ENCODE data around the gene ZDHHC11B. TPM values are rescaled to one million over a fixed set of nuclear protein-coding genes. Genes with fewer than 3 reads are reported as not detected.
"Not testable (repeated sequence)": the region's sequence is repeated elsewhere in the genome, so short reads cannot be mapped to it uniquely, and the experiment has no call there.

ZDHHC11B gene
- total RNA-seq, 2 donors from 2014 or later, result 0.55 to 3.0 TPM

DNA sequence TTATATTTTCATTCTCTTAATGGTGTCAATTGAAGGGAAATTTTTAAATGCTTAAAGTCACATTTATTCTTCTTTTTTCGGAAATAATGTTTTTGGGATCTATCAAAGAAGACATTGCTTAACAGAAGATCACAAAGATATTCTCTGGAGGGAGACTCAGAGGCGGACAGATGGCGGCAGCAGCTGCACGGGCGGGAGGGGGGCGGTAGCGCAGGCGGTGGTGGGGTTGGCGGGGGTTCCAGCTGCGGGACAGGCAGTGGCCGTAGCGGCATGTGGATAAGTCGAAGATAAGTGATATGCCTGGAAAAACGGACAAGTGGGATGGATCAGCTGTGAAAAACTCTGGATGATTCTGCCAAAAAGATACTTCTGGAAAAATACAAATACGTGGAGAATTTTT, 31.6 kb upstream of the ZDHHC11B start:
- Histone ChIP-seq H3K4me3 (no peak overlapping the region), H3K27me3 (replicated peaks; ENCODE audit: insufficient read depth) (no peaks in the 10 kb centered on the region), H3K27ac (no peak overlapping the region), H3K36me3 (no peaks in the 10 kb centered on the region), H3K9me3 (no peaks in the 10 kb centered on the region), H3K4me1 (replicated peaks) (no peaks in the 10 kb centered on the region)
- WGBS, result 90% methylated on average over 15 of the region's 15 CpGs
- TF ChIP-seq, protein P1, sequence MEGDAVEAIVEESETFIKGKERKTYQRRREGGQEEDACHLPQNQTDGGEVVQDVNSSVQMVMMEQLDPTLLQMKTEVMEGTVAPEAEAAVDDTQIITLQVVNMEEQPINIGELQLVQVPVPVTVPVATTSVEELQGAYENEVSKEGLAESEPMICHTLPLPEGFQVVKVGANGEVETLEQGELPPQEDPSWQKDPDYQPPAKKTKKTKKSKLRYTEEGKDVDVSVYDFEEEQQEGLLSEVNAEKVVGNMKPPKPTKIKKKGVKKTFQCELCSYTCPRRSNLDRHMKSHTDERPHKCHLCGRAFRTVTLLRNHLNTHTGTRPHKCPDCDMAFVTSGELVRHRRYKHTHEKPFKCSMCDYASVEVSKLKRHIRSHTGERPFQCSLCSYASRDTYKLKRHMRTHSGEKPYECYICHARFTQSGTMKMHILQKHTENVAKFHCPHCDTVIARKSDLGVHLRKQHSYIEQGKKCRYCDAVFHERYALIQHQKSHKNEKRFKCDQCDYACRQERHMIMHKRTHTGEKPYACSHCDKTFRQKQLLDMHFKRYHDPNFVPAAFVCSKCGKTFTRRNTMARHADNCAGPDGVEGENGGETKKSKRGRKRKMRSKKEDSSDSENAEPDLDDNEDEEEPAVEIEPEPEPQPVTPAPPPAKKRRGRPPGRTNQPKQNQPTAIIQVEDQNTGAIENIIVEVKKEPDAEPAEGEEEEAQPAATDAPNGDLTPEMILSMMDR (IDR thresholded peaks at IDR 0.05), result no peak
- TF ChIP-seq POLR2A (IDR thresholded peaks at IDR 0.05) (no peak), POLR2AphosphoS5 (IDR thresholded peaks at IDR 0.05) (no peak)
- DNase-seq (ENCODE audit: low spot score), result no peak
- intact Hi-C loops (cut with DNase I), result no loop called here

- TF ChIP-seq, protein P1 (IDR thresholded peaks at IDR 0.05), result no peak
- TF ChIP-seq POLR2A (IDR thresholded peaks at IDR 0.05), result no peak
- no peak for TF ChIP-seq POLR2AphosphoS5 (IDR thresholded peaks at IDR 0.05)
Observed at GRCh38 chr5:815449-815848, 30.9 kb upstream of the ZDHHC11B start.

DNA sequence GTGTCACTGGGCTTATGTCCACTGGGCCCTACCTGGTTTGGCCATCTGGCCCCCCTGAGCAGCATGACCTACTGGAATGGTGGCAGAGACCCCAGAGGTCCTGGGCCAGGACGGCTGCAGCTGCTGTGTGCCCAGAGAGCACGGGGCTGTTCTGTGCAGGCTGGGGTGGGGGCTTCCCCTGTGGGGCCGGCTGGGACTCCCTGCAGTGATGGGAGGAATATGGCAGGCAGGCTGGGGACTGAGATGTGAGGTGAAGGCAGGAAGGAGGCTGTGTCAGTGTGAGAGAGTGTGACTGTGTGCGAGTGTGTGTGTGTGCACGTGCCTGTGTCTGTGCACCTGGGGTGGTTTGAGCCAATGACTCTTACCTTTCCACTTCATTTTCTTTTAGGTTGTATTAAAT, 29.0 kb upstream of the ZDHHC11B start:
- H3K36me3 ChIP-seq; intact Hi-C loops (cut with DNase I); H3K27me3 ChIP-seq (replicated peaks; ENCODE audit: insufficient read depth); H3K27ac ChIP-seq; H3K9me3 ChIP-seq; H3K4me3 ChIP-seq; DNase-seq (ENCODE audit: low spot score); H3K4me1 ChIP-seq (replicated peaks): not testable (repeated sequence)
- WGBS, result 93% methylated on average over 2 of the region's 5 CpGs

More at GRCh38 chr5:815449-815848, 30.9 kb upstream of the ZDHHC11B start:
- Histone ChIP-seq H3K4me1 (replicated peaks) (no peaks in the 10 kb centered on the region), H3K36me3 (no peaks in the 10 kb centered on the region), H3K4me3 (no peak overlapping the region), H3K9me3 (no peaks in the 10 kb centered on the region), H3K27me3 (replicated peaks; ENCODE audit: insufficient read depth) (no peaks in the 10 kb centered on the region), H3K27ac (no peak overlapping the region)
- intact Hi-C loops (cut with DNase I), result no loop called here
- WGBS, result 98% methylated on average over 3 of the region's 3 CpGs
- DNase-seq (ENCODE audit: low spot score), result no peak

- DNase-seq (ENCODE audit: low spot score); H3K9me3 ChIP-seq; H3K4me3 ChIP-seq; H3K27me3 ChIP-seq (replicated peaks; ENCODE audit: insufficient read depth); H3K36me3 ChIP-seq; H3K4me1 ChIP-seq (replicated peaks); H3K27ac ChIP-seq; intact Hi-C loops (cut with DNase I): not testable (repeated sequence)
- WGBS, result 82% methylated on average over 9 of the region's 9 CpGs
Observed at GRCh38 chr5:811384-811783, 26.9 kb upstream of the ZDHHC11B start.

DNA sequence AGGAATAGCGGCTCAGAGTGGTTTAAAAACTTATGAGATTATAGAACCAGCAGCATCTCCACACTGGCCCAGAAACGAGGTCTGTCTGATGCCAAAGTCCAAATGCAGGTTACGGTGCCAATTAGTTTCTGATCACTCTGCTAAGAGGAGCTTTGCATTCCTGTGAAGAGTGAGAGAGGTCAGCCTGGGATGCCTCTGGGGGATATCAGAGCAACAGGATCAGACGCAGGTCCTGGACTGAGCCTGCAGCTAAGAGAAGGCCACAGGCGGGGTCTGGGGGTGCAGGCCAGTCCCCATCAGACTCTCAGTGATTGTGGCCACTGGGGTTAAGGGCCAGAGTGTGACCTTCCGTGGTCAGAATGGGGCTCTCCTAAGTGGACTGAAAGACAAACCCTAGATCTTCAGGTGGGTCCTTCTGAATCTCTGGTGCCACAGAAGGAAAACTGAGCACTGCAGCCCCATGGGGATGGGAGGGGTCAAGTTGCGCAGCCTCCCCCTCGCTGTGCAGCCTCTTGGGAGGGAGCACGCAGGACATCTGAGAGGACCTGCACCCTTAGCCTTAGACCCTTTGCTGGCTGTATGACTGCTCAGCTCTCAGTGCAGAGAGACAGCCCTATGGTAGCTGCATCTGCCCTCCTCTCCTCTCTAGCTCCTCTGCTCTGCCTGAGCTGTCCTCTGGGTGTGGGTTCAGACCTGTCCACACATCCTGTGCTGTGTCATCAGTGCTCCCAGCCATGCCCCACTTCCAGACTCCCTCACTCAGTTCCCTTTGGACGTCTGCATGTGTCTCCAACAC, 23.4 kb upstream of the ZDHHC11B start:
- intact Hi-C loops (cut with DNase I); H3K4me1 ChIP-seq (replicated peaks); H3K27me3 ChIP-seq (replicated peaks; ENCODE audit: insufficient read depth); H3K4me3 ChIP-seq; H3K36me3 ChIP-seq; DNase-seq (ENCODE audit: low spot score); H3K27ac ChIP-seq; H3K9me3 ChIP-seq: not testable (repeated sequence)
- 81% methylated on average over 6 of the region's 10 CpGs for WGBS

DNA sequence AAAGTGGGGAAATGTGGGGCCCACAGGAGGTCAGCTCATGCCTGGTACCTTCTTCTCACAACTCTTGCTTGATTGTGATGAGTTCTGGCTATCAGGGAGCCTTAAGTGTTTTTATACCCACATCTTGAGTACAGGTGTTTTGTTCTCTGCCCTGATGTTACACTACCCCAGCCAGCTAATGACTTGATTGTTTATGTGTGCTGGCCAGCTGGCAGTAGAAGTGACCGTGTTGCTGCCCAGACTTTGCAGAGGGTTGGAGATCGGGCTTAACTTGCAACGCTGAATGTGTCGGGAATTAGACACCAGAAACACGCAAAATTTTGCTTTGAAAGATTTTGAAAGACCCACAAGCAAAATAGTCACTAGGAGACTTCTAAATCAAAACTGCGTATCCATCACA, 16.9 kb upstream of the ZDHHC11B start:
- intact Hi-C loops (cut with DNase I), result no loop called here
- H3K4me3 ChIP-seq, result no peak overlapping the region
- H3K9me3 ChIP-seq, result no peaks in the 10 kb centered on the region
- no peak overlapping the region for H3K27ac ChIP-seq
- WGBS, result 80% methylated on average over 6 of the region's 6 CpGs
- no peak for TF ChIP-seq POLR2A (IDR thresholded peaks at IDR 0.05)
- TF ChIP-seq, protein P1 (IDR thresholded peaks at IDR 0.05), result no peak
- TF ChIP-seq POLR2AphosphoS5 (IDR thresholded peaks at IDR 0.05), result no peak
- no peaks in the 10 kb centered on the region for H3K36me3 ChIP-seq
- no peaks in the 10 kb centered on the region for H3K27me3 ChIP-seq (replicated peaks; ENCODE audit: insufficient read depth)
- no peaks in the 10 kb centered on the region for H3K4me1 ChIP-seq (replicated peaks)
- DNase-seq (ENCODE audit: low spot score), result no peak

- DNase-seq (ENCODE audit: low spot score); H3K27me3 ChIP-seq (replicated peaks; ENCODE audit: insufficient read depth); H3K9me3 ChIP-seq; H3K27ac ChIP-seq; H3K4me3 ChIP-seq; intact Hi-C loops (cut with DNase I); H3K36me3 ChIP-seq; H3K4me1 ChIP-seq (replicated peaks): not testable (repeated sequence)
- WGBS, result 54% methylated on average over 4 of the region's 4 CpGs
Observed at GRCh38 chr5:801055-801454, 16.5 kb upstream of the ZDHHC11B start.

DNA sequence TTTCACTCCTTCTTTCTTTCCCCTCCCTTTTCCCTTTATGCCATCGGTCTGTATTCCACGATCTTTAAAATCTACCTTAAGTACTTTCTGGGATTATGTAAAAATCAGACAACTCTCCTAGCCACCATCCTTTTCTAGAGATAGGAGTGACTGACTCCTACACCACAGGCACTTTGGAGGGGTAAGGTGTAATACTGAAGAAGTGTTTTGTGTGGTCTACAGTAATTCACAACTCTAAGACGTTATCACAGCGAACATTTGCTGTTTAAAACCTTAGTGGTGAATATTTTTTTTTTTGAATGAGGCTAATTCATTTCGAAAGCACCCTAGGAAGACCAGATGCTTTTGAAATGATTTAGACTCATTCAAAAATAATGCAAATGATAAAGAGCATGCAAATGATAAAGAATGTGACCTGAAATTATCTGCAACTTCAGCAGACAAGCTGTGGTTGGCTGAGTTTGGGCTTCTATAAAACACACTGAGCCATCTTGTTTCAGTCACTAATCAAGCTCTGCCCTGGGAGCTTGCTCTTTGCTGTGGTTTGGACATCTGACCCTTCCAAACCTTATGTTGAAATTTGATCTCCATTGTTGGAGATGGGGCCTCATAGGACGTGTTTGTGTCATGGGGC, 14.1 kb upstream of the ZDHHC11B start:
- H3K27ac ChIP-seq; H3K4me3 ChIP-seq; H3K4me1 ChIP-seq (replicated peaks); DNase-seq (ENCODE audit: low spot score); H3K36me3 ChIP-seq; H3K27me3 ChIP-seq (replicated peaks; ENCODE audit: insufficient read depth); intact Hi-C loops (cut with DNase I); H3K9me3 ChIP-seq: not testable (repeated sequence)
- 62% methylated on average over 6 of the region's 6 CpGs for WGBS

GRCh38 chr5:797986-798385, 13.5 kb upstream of the ZDHHC11B start:
- H3K4me1 ChIP-seq (replicated peaks); H3K27ac ChIP-seq; H3K27me3 ChIP-seq (replicated peaks; ENCODE audit: insufficient read depth); H3K4me3 ChIP-seq; DNase-seq (ENCODE audit: low spot score); H3K9me3 ChIP-seq; intact Hi-C loops (cut with DNase I); H3K36me3 ChIP-seq: not testable (repeated sequence)
- WGBS, result 70% methylated on average over 3 of the region's 4 CpGs

Data from prostate gland (tissue), 2 donors.